ENCODE data around the gene PFKFB1. TPM values are rescaled to one million over a fixed set of nuclear protein-coding genes. Genes with fewer than 3 reads are reported as not detected.
A peak's percentile ranks its signal among the peaks of the same experiment; 100 is the strongest.

Gene PFKFB1
- total RNA-seq, result under 1 TPM; 0.29 to 0.68 (median 0.51) TPM

DNA sequence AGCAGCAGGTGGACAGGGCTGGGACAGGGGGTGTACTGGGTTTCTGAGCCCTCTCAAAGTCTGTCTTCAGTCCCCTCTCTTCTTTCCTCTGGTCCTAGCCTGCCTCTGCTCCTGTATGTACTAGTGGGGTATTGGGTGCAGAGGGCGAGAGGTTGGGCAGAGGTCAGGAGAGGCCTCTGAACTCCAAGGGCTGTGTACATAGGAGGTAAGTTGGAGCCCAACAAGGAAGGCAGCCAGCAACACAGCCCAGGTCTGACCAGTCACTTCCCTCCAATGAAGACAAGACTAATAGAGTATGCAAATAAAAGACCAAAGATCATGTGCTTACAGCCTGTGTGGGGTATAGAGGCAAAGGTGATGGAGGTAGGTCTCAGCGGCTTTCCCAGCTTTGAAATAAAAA is at the start of gene PFKFB1:
PFKFB1 (minus strand) TSS at position 90 of the 400 bp plus-strand sequence. CDS start 181 bp downstream, outside the sequence.
- ATAC-seq, result no peak
- Mint-ChIP-seq H3K4me3 (no peak within 1 kb of the TSS), H3K9me3 (no peaks in the 10 kb centered on the region), H3K36me3 (ENCODE audit: insufficient read depth) (no peaks in the 10 kb centered on the region), H3K4me1 (ENCODE audit: low read depth) (no peaks in the 10 kb centered on the region), H3K27me3 (ENCODE audit: low read depth) (no peaks in the 10 kb centered on the region)
- DNase-seq, result no peak

DNA sequence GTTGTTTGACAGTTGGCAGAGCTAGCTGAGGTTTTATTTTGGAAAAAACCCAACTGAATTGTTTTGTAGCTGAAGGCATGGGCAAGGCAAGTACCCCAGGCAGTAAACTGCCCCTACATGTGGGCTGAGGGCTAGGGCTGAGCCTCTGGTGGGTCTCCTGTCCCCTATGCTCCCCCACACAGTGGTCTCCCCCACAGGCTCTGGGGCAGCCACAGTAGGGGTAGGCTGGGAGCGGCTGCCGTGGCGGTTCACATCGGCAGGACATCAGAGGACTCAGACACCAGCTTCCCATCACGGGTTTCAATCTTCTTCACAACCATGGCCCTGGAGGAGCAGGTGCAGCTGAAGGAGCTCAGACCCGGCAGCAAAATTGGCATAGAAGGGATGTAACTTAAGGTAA is 47.5 kb upstream of the PFKFB1 start:
- H3K36me3 Mint-ChIP-seq (ENCODE audit: insufficient read depth), result no peaks in the 10 kb centered on the region
- no peaks in the 10 kb centered on the region for H3K4me1 Mint-ChIP-seq (ENCODE audit: low read depth)
- H3K27me3 Mint-ChIP-seq (ENCODE audit: low read depth), result no peaks in the 10 kb centered on the region
- H3K9me3 Mint-ChIP-seq, result no peaks in the 10 kb centered on the region
- DNase-seq, result no peak
- H3K4me3 Mint-ChIP-seq, result no peak overlapping the region
- no peak for ATAC-seq

DNA sequence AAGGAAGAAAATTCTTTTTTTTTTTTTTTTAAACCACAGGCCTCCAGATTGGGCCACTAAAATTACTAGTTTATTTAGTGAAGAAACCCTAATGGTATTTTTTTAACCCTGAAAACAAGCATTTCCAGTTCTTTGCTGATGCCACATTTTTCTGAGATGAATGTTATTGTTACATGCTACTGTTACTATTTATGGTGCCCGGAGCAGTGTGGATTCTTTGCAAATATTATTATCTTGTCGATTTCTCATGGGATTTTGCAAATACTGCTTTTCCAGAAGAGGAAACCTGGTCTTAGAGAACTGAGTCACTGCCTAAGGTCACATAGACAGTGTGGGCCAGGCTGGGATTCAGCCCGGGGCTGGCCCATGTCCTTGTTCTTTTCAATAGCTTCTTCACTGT is 45.5 kb upstream of the PFKFB1 start:
- H3K36me3 Mint-ChIP-seq (ENCODE audit: insufficient read depth), result no peaks in the 10 kb centered on the region
- H3K9me3 Mint-ChIP-seq, result no peaks in the 10 kb centered on the region
- no peak overlapping the region for H3K4me3 Mint-ChIP-seq
- ATAC-seq, result no peak
- DNase-seq, result no peak
- H3K27me3 Mint-ChIP-seq (ENCODE audit: low read depth), result no peaks in the 10 kb centered on the region
- H3K4me1 Mint-ChIP-seq (ENCODE audit: low read depth), result no peaks in the 10 kb centered on the region

DNA sequence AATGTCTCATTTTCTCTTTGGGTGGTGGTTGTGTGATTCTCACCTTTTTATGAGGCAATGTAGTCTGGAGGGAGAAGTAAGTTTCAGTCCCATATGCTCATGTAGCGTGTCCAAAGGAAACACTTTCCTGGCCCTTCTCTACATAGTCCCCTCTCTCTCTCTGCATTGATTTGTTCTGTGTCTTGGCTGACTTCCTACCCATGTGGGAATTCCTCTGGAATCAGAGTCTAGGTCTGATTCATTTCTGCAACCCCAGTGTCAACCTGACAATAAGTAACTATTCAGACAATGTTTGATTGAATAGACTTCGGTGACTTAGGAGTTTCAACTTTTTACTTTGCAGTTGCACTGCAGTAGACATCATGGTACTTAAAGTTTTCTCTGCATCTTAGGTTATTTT is 39.4 kb upstream of the PFKFB1 start:
- no peak for DNase-seq
- no peak for ATAC-seq
- Mint-ChIP-seq H3K9me3 (no peaks in the 10 kb centered on the region), H3K27me3 (ENCODE audit: low read depth) (no peaks in the 10 kb centered on the region), H3K4me1 (ENCODE audit: low read depth) (no peaks in the 10 kb centered on the region), H3K4me3 (no peak overlapping the region), H3K36me3 (ENCODE audit: insufficient read depth) (no peaks in the 10 kb centered on the region)

DNA sequence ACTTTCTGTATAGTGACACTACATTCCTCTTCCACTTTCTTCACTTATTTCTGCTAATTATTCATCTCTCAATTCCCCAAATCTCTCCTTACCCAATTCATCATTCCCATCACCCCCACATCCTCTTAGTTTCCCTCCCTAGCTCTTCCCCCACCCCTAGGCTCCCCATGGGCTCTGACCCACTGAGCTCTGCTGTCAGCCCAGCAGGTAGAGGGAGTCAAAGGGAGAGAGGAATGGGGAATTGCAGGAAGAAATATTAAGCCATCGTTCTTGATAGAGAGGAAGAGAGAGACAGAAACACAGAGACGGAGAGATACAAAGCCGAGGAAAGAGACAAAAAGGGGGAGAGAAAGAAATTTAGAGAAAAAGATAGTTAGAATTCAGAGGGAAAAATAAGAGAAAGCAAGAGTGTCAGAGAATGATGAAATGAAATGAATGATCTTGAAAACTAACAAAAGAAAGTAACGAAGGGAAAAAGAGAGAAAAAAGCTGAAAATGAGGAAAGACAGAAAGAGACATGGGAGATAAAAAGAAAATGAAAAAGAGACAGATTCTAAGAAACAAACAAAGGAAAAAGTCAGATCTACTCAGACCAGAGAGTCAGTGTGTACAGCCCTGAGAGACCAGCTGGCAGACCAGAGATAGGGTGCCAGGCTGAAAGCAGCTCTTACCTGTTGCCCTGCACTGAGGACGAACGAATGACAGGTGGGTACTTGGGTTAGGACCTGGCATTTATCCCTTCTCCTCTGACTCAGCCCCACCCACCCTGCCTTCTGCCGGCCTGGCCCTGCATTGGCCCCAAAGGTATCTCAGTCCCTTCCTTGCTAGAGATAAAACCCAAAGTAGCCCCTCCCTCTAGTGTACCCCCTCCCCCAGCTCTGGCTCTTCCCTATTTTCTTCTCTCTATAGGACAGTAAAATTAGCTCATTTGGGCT is 36.5 kb upstream of the PFKFB1 start, which contains the start of gene ALAS2:
ALAS2 (minus strand) TSS at position 707 of the 935 bp plus-strand sequence. CDS start 4,977 bp downstream, outside the sequence.
- Mint-ChIP-seq H3K9me3 (no peaks in the 10 kb centered on the region), H3K36me3 (ENCODE audit: insufficient read depth) (no peaks in the 10 kb centered on the region), H3K4me3 (no peak within 1 kb of the TSS), H3K4me1 (ENCODE audit: low read depth) (no peaks in the 10 kb centered on the region), H3K27me3 (ENCODE audit: low read depth) (no peaks in the 10 kb centered on the region)
- ATAC-seq (no peak), DNase-seq (no peak)

DNA sequence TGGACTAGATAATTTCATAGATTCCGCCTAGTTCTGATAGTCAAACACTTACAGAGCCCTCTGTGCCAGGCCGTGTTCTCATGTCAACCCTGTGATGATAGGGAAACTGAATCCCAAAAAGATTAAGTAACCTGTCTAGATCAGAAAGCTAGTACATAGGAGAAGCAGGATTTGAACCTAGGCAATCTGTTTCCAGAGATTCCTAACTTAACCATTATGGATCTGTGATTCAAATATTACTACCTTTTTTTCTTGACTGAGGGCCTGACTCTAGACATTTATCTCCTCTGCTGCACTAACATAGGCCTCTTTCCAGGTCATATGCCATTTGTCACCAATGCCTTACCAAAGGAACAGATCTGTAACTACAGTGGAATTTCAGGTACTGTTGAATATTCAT is 35.3 kb upstream of the PFKFB1 start:
- Mint-ChIP-seq H3K9me3 (no peaks in the 10 kb centered on the region), H3K36me3 (ENCODE audit: insufficient read depth) (no peaks in the 10 kb centered on the region), H3K27me3 (ENCODE audit: low read depth) (no peaks in the 10 kb centered on the region), H3K4me3 (no peak overlapping the region), H3K4me1 (ENCODE audit: low read depth) (no peaks in the 10 kb centered on the region)
- ATAC-seq (no peak), DNase-seq (no peak)

DNA sequence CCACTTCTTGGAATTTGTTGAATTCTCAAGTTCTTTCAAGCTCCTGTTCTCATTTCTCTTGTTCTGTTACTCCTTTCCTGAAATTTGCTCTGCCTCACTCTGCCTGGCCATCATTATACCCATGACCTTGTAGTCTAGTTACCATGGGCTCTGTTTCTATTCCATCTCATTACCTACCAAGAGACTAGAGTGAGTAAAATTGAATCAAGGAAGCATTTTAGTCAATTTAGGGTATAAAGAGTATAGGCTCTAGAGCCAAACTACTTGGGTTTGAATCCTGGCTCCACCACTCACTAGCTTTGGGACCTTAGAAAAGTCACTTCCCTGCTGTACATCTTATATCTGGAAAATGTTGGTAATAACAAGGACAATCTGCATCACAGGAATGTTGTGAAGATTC is 34.6 kb upstream of the PFKFB1 start:
- no peak for ATAC-seq
- no peaks in the 10 kb centered on the region for H3K27me3 Mint-ChIP-seq (ENCODE audit: low read depth)

DNA sequence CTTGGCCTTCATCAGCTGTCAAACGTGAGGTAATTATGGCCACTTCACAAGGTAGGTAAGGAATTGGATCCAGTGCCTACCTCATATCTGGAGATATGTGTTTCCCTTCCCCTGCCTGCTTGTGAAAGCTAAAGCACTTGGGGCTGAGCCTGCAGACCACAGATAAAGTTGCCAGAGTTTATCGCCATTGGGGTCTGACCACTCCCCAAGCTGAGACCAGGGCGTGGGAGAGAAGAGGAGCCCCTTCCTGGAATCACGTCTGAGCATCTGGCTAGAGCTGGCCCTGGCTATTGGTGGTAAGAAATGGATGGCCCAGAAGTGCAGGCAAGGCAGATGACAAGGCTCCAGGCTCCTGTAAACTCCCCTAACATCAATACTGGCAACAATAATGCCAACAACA is 34.1 kb upstream of the PFKFB1 start:
- no peaks in the 10 kb centered on the region for H3K9me3 Mint-ChIP-seq
- no peak overlapping the region for H3K4me3 Mint-ChIP-seq
- no peaks in the 10 kb centered on the region for H3K4me1 Mint-ChIP-seq (ENCODE audit: low read depth)
- no peaks in the 10 kb centered on the region for H3K36me3 Mint-ChIP-seq (ENCODE audit: insufficient read depth)
- ATAC-seq (no peak), DNase-seq (no peak)
- no peaks in the 10 kb centered on the region for H3K27me3 Mint-ChIP-seq (ENCODE audit: low read depth)

More for the DNA sequence above, 34.6 kb upstream of the PFKFB1 start:
- Mint-ChIP-seq H3K36me3 (ENCODE audit: insufficient read depth) (no peaks in the 10 kb centered on the region), H3K4me1 (ENCODE audit: low read depth) (no peaks in the 10 kb centered on the region), H3K4me3 (no peak overlapping the region), H3K9me3 (no peaks in the 10 kb centered on the region)
- DNase-seq, result no peak

DNA sequence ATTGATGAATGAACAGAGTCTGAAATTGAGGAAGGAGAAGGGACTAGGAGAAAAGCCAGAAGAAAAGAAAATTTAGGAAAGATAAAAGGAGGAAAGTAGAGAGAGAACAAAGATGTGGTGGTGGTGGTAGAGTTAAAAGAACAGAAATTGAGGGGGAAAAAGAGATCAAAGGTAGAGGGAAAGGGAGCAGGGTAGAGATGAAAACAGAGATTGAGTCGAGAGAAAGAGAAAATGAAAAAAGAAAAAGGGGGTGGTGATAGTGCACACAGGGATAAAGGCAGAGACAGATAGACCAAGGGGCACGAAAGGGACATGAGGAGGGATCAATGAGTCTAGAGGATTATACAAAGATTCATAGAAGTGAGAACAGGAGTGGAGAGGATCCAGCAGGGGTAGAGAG is 32.9 kb upstream of the PFKFB1 start:
- no peak for DNase-seq
- no peak for ATAC-seq
- H3K36me3 Mint-ChIP-seq (ENCODE audit: insufficient read depth), result no peaks in the 10 kb centered on the region
- no peaks in the 10 kb centered on the region for H3K27me3 Mint-ChIP-seq (ENCODE audit: low read depth)
- H3K4me3 Mint-ChIP-seq, result no peak overlapping the region
- no peaks in the 10 kb centered on the region for H3K4me1 Mint-ChIP-seq (ENCODE audit: low read depth)
- H3K9me3 Mint-ChIP-seq, result no peaks in the 10 kb centered on the region

DNA sequence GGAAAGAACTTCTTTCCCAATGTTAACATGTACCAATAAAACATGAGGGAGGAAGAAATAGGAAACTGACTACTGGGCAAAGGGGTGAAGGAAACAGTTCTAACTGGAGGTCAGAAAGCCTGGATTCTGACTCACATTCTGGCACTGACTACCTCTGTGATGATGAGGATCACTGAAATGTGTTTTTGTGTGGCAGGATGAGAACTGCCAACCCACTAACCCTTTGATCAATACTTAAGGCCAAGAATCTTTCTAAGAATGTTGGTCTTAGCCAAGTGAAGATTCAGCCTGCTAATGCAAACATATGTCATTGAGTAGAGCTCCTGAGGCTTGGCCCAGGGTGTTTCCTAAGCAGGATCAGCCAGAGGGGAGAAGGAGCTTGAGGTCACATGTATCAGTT is 32.2 kb upstream of the PFKFB1 start:
- no peaks in the 10 kb centered on the region for H3K27me3 Mint-ChIP-seq (ENCODE audit: low read depth)
- H3K36me3 Mint-ChIP-seq (ENCODE audit: insufficient read depth), result peaks cover 3% of the 10 kb centered on the region
- no peaks in the 10 kb centered on the region for H3K9me3 Mint-ChIP-seq
- DNase-seq (no peak), ATAC-seq (no peak)
- H3K4me1 Mint-ChIP-seq (ENCODE audit: low read depth), result no peaks in the 10 kb centered on the region
- H3K4me3 Mint-ChIP-seq, result no peak overlapping the region

DNA sequence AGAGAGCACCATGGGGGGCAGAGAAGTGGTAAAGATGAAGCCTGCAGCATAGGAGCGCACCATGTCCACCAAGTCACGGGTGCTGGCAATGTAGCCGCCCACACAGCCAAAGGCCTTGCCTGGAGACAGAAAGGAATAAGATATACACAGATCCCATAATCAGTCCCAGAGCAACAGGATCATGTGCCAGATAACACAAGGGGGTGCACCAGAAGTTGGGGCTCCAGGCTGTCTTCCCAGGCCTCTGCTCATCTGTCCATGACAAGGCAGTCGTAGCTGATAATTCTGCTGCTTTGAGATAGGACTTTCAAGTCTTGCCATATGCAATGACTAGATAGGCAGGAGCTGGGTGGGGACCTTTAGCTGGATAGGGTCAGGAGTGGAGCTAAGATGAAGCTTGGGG is 20.9 kb upstream of the PFKFB1 start:
- H3K36me3 Mint-ChIP-seq (ENCODE audit: insufficient read depth), result no peaks in the 10 kb centered on the region
- H3K9me3 Mint-ChIP-seq, result no peaks in the 10 kb centered on the region
- H3K4me3 Mint-ChIP-seq, result no peak overlapping the region
- ATAC-seq (no peak), DNase-seq (no peak)
- no peaks in the 10 kb centered on the region for H3K27me3 Mint-ChIP-seq (ENCODE audit: low read depth)
- no peaks in the 10 kb centered on the region for H3K4me1 Mint-ChIP-seq (ENCODE audit: low read depth)

DNA sequence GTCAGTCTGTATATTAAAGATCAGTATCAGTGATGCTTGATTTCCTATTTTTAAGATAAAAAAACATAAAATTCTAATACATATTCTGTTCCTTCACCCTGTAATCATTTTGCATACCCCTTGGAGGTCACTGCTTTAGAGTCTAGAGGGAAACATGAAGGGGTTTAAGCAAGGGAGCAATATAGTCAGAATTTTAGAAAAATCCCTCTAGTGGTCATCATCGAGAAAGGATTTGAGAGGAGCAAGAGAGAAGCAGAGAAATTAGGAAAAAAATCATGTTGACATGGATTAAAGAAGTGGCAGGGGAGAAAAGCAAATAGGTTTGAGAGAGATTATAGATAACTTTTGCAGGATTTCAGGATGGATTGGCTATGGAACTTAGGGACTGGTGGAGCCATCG is 17.3 kb upstream of the PFKFB1 start:
- Mint-ChIP-seq H3K27me3 (ENCODE audit: low read depth) (no peaks in the 10 kb centered on the region), H3K4me1 (ENCODE audit: low read depth) (peaks cover 7% of the 10 kb centered on the region), H3K4me3 (no peak overlapping the region), H3K9me3 (no peaks in the 10 kb centered on the region), H3K36me3 (ENCODE audit: insufficient read depth) (peaks cover 5% of the 10 kb centered on the region)
- DNase-seq (no peak), ATAC-seq (no peak)

DNA sequence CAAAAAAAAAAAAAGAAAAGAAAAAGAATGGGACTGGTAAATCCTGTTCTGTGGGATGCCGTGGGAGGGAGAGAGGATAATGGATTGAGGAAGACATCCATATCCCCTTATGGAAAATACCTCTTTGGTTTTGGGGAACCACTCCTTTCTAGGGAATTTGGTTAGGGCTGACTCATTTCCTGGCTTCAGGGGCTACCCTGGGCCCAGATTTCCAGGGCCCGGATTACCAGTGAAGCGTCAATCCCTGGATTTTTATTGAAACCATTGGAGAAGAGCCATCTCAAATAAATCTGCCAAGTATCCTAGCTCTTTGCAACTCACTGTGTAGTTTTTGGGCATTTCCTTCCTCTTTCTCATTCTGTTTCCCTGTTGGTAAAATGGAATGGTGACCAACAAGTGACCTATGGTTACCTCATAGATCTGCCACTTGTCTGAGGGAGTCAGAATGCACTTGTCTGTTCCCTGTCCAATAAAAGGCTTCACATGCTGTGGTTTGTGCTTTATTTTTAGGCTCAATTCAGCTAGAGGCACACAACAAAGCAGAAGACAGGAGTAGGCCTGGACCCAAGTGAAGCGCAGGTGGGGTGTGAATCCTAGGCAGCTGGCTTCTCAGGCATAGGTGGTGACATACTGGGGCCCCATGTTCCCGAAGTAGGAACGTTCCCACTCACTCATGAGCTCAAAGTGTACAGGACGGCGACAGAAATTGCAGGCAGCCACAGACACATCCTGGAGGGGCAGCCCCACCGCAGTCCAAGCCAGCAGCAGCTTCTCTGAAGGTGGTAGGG is 14.8 kb upstream of the PFKFB1 start:
- peak in 1 of 2 donors; percentile 43 for ATAC-seq
- H3K27me3 Mint-ChIP-seq (ENCODE audit: low read depth), result no peaks in the 10 kb centered on the region
- H3K9me3 Mint-ChIP-seq, result no peaks in the 10 kb centered on the region
- no peak overlapping the region for H3K4me3 Mint-ChIP-seq
- peaks cover 7% of the 10 kb centered on the region for H3K4me1 Mint-ChIP-seq (ENCODE audit: low read depth)
- DNase-seq, result no peak
- H3K36me3 Mint-ChIP-seq (ENCODE audit: insufficient read depth), result peaks cover 21% of the 10 kb centered on the region

DNA sequence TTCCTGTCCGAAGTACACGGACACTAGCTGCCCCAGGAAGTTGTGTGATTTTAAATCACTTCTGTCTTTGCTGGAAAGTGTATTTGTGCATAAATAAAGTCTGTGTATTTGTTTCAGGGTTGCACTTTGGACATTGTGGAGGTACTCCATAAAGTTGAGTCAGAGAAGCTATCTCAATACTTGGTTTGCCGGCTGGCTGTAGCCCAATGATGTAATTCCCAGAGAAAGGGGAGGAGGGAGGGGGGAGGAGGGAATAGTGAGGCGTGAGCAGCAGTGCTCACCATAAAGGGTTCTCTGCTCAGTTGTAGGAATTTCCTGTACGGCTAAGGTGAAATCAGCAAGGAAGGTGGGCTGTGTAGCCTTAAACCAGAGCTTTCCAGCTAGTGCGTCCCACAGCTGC is 13.7 kb upstream of the PFKFB1 start:
- Mint-ChIP-seq H3K27me3 (ENCODE audit: low read depth) (no peaks in the 10 kb centered on the region), H3K36me3 (ENCODE audit: insufficient read depth) (peaks cover 25% of the 10 kb centered on the region), H3K4me1 (ENCODE audit: low read depth) (peaks cover 10% of the 10 kb centered on the region), H3K4me3 (no peak overlapping the region), H3K9me3 (no peaks in the 10 kb centered on the region)
- ATAC-seq (no peak), DNase-seq (no peak)

All from activated T-cell treated with anti-CD3 and anti-CD28 coated beads, Interleukin-2, amount 50 U/mL, for 4 hours (primary cell).